RWPE2 (cell line): ENCODE data around the gene TDRD1.

Experiments
- ATAC-seq: fragments of 200-7000 bp; cut with Tn5 transposase; 3 replicates; pipeline ENCODE4 v1.9.1; 2021; ENCODE audit warnings: low read depth
- DNase-seq: peaks from one replicate; pipeline ENCODE4 v3.0.0-alpha.2; 2020; ENCODE audit warnings: low spot score
- H3K27ac ChIP-seq: fragments of 450-650 bp; 2 replicates; pipeline ENCODE4 v1.5.1; 2017; ENCODE audit warnings: mild to moderate bottlenecking; ENCODE audit not compliant: poor library complexity, severe bottlenecking
- H3K27me3 ChIP-seq: fragments of 250-450 bp; sonication (Bioruptor Pico); 2 replicates; pipeline ENCODE4 v1.5.1; 2021; ENCODE audit warnings: mild to moderate bottlenecking, moderate library complexity; ENCODE audit not compliant: insufficient read depth, poor library complexity, severe bottlenecking
- H3K36me3 ChIP-seq: fragments of 250-450 bp; sonication (Bioruptor Pico); 2 replicates; pipeline ENCODE4 v1.5.1; 2020; ENCODE audit warnings: low read depth, mild to moderate bottlenecking, moderate library complexity
- H3K4me1 ChIP-seq: fragments of 250-450 bp; sonication (Bioruptor Pico); 2 replicates; pipeline ENCODE4 v1.5.1; 2021; ENCODE audit warnings: mild to moderate bottlenecking, moderate library complexity; ENCODE audit not compliant: insufficient read depth, poor library complexity, severe bottlenecking
- H3K4me3 ChIP-seq: fragments of 250-450 bp; sonication (Bioruptor Pico); 2 replicates; pipeline ENCODE4 v1.5.1; 2021; ENCODE audit warnings: mild to moderate bottlenecking, moderate library complexity; ENCODE audit not compliant: severe bottlenecking
- H3K9me3 ChIP-seq: fragments of 250-450 bp; sonication (Bioruptor Pico); 2 replicates; pipeline ENCODE4 v1.5.1; 2021; ENCODE audit warnings: mild to moderate bottlenecking, moderate library complexity; ENCODE audit not compliant: severe bottlenecking
- TF ChIP-seq, protein P1 (sequence below): fragments of 450-650 bp; IDR thresholded peaks from one replicate; pipeline ENCODE4 v1.5.1; 2017; ENCODE audit warnings: mild to moderate bottlenecking, moderate library complexity; ENCODE audit not compliant: poor library complexity, severe bottlenecking

TDRD1 gene, protein sequence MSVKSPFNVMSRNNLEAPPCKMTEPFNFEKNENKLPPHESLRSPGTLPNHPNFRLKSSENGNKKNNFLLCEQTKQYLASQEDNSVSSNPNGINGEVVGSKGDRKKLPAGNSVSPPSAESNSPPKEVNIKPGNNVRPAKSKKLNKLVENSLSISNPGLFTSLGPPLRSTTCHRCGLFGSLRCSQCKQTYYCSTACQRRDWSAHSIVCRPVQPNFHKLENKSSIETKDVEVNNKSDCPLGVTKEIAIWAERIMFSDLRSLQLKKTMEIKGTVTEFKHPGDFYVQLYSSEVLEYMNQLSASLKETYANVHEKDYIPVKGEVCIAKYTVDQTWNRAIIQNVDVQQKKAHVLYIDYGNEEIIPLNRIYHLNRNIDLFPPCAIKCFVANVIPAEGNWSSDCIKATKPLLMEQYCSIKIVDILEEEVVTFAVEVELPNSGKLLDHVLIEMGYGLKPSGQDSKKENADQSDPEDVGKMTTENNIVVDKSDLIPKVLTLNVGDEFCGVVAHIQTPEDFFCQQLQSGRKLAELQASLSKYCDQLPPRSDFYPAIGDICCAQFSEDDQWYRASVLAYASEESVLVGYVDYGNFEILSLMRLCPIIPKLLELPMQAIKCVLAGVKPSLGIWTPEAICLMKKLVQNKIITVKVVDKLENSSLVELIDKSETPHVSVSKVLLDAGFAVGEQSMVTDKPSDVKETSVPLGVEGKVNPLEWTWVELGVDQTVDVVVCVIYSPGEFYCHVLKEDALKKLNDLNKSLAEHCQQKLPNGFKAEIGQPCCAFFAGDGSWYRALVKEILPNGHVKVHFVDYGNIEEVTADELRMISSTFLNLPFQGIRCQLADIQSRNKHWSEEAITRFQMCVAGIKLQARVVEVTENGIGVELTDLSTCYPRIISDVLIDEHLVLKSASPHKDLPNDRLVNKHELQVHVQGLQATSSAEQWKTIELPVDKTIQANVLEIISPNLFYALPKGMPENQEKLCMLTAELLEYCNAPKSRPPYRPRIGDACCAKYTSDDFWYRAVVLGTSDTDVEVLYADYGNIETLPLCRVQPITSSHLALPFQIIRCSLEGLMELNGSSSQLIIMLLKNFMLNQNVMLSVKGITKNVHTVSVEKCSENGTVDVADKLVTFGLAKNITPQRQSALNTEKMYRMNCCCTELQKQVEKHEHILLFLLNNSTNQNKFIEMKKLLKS

DNA sequence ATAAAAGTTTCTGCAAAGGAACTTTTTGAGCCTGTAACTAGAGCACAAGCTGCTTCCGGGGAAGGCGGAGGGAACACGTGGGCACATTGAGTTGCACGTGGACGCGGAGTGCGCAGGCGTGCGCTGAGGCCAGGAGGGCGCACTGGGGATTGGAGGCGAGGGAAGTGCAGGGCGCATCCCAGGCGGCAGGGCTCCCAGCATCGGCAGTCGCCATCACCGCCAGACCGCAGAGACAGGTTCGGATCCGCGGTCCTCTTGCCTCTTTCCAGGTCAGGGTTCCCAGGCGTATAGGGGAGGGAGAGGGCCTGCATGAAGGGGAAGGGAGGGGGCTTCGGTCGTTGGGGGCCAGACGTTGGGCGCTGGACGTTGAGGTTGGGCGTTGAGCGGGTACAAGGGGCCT, at the start of gene TDRD1:
TSS of gene TDRD1 (plus strand) at position 206 of the 400 bp plus-strand sequence. CDS start 8,479 bp downstream, outside the sequence.
- ATAC-seq (no peak), DNase-seq (no peak)
- Histone ChIP-seq H3K9me3 (no peaks in the 10 kb centered on the region), H3K27me3 (no peaks in the 10 kb centered on the region), H3K27ac (no peak within 1 kb of the TSS), H3K4me3 (no peak within 1 kb of the TSS), H3K36me3 (no peaks in the 10 kb centered on the region), H3K4me1 (peaks cover 5% of the 10 kb centered on the region)
- TF ChIP-seq, protein P1, sequence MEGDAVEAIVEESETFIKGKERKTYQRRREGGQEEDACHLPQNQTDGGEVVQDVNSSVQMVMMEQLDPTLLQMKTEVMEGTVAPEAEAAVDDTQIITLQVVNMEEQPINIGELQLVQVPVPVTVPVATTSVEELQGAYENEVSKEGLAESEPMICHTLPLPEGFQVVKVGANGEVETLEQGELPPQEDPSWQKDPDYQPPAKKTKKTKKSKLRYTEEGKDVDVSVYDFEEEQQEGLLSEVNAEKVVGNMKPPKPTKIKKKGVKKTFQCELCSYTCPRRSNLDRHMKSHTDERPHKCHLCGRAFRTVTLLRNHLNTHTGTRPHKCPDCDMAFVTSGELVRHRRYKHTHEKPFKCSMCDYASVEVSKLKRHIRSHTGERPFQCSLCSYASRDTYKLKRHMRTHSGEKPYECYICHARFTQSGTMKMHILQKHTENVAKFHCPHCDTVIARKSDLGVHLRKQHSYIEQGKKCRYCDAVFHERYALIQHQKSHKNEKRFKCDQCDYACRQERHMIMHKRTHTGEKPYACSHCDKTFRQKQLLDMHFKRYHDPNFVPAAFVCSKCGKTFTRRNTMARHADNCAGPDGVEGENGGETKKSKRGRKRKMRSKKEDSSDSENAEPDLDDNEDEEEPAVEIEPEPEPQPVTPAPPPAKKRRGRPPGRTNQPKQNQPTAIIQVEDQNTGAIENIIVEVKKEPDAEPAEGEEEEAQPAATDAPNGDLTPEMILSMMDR = no peak

DNA sequence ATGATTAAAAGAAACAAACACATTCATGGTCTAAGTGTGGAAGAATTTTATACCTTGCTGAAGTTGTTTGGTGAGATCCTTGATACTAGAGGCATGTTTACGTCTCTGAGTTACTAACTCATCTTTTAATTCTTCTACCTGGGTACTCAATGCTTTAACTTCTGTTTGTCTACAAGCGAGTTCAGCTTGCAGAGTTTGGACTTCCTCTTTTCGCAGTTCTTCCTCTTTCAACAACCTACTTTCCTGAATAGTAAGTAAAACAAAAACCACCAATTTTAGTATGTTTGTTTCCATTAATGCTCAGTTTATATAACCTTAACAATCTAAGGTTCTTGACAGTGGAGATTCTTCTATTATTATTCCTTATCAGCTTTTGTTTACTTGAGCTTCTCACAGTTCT, 48.1 kb upstream of the TDRD1 start:
- no peak for ATAC-seq
- H3K36me3 ChIP-seq = peaks cover 83% of the 10 kb centered on the region

DNA sequence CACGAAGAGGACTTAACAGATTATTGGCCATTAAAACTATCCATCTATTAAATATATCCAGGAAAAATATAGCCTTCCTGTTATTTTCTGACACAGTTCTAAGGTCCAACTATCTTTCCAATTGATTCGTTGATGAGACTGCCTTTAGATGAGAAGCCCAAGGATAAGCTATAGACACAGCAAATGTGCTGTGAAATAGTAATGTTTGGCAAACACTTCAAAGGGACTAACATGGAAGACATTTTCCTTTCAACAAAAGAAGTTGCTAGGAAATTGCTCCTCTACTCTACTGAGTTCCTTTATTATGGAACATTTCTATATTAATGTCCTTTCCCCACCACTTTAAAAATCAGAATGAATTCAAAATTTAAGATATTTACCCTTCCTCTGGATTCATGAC, 43.7 kb upstream of the TDRD1 start:
- Histone ChIP-seq H3K4me1 (no peaks in the 10 kb centered on the region), H3K27me3 (no peaks in the 10 kb centered on the region), H3K4me3 (no peak overlapping the region), H3K9me3 (no peaks in the 10 kb centered on the region), H3K27ac (no peak overlapping the region), H3K36me3 (peaks cover 67% of the 10 kb centered on the region)
- ATAC-seq (no peak), DNase-seq (no peak)
- TF ChIP-seq, protein P1 = no peak

More for the DNA sequence above, 48.1 kb upstream of the TDRD1 start:
- TF ChIP-seq, protein P1 = no peak
- Histone ChIP-seq H3K4me3 (no peak overlapping the region), H3K9me3 (no peaks in the 10 kb centered on the region), H3K27ac (no peak overlapping the region), H3K27me3 (no peaks in the 10 kb centered on the region), H3K4me1 (no peaks in the 10 kb centered on the region)
- no peak for DNase-seq

DNA sequence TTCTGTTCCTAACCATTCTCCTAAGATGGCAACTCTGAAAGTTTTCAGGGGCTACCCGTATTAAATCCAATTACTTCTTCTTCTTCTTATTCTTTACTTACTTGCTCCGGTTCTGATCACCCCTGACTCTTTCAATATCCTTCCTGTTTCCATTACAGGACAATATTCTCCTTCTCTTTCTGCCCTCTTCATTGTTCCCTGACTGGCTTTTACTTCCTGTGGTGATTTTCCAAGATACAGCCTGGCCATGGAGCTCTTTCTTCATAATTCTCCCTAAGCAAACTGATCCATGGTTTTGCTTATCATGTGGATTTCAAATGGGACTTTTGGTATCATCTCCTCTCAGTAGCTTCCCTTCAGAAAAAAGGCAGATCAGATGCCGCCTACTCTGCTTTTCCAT, 40.6 kb upstream of the TDRD1 start:
- Histone ChIP-seq H3K4me3 (no peak overlapping the region), H3K36me3 (peaks cover 49% of the 10 kb centered on the region), H3K27ac (no peak overlapping the region), H3K4me1 (no peaks in the 10 kb centered on the region), H3K9me3 (no peaks in the 10 kb centered on the region), H3K27me3 (no peaks in the 10 kb centered on the region)
- ATAC-seq (no peak), DNase-seq (no peak)
- TF ChIP-seq, protein P1 = no peak
